SK-N-SH treated with all-trans-retinoic acid at 6 μM for 48 hours (cell line): ENCODE data around the gene RPS6KA2.

Experiments
- ATAC-seq: fragments of 200-7000 bp; cut with Tn5 transposase; 3 replicates; pipeline ENCODE4 v1.9.1; 2020; ENCODE audit warnings: mild to moderate bottlenecking, moderate library complexity
- ARNTL ChIP-seq: fragments of 450-650 bp; formaldehyde crosslinking; IDR thresholded peaks from 2 replicates; pipeline ENCODE4 v1.5.0; 2020; ENCODE audit warnings: low read depth, mild to moderate bottlenecking, moderate library complexity, borderline replicate concordance
- BACH2 ChIP-seq: fragments of 250-450 bp; sonication (Bioruptor Pico); IDR thresholded peaks from 2 replicates; pipeline ENCODE4 v1.9.0; 2021; ENCODE audit warnings: mild to moderate bottlenecking, borderline replicate concordance
- CREB5 ChIP-seq: fragments of 250-450 bp; sonication (Bioruptor Pico); IDR thresholded peaks from 2 replicates; pipeline ENCODE4 v1.5.1; 2020; ENCODE audit warnings: low read depth, mild to moderate bottlenecking, moderate library complexity
- CSDC2 ChIP-seq: fragments of 250-450 bp; sonication (Bioruptor Pico); IDR thresholded peaks from 2 replicates; pipeline ENCODE4 v1.5.0; 2020; ENCODE audit warnings: mild to moderate bottlenecking, moderate library complexity
- CSRNP3 ChIP-seq: fragments of 250-450 bp; sonication (Bioruptor Pico); IDR thresholded peaks from 2 replicates; pipeline ENCODE4 v1.5.1; 2021; ENCODE audit warnings: mild to moderate bottlenecking, moderate library complexity
- GLIS3 ChIP-seq: fragments of 250-450 bp; sonication (Bioruptor Pico); IDR thresholded peaks from 2 replicates; pipeline ENCODE4 v1.5.0; 2020; ENCODE audit warnings: mild to moderate bottlenecking, moderate library complexity
- ISL1 ChIP-seq: fragments of 250-450 bp; sonication (Bioruptor Pico); IDR thresholded peaks from 2 replicates; pipeline ENCODE4 v2.1.2; 2022; ENCODE audit warnings: mild to moderate bottlenecking, moderate library complexity
- PPARA ChIP-seq: fragments of 250-450 bp; sonication (Bioruptor Pico); IDR thresholded peaks from 2 replicates; pipeline ENCODE4 v1.5.0; 2020; ENCODE audit warnings: mild to moderate bottlenecking, borderline replicate concordance
- RARB ChIP-seq: fragments of 250-450 bp; sonication (Bioruptor Pico); IDR thresholded peaks from 2 replicates; pipeline ENCODE4 v1.8.0; 2021; ENCODE audit warnings: mild to moderate bottlenecking, moderate library complexity
- SNAI2 ChIP-seq: fragments of 250-450 bp; sonication (Bioruptor Pico); IDR thresholded peaks from 2 replicates; pipeline ENCODE4 v1.5.0; 2020; ENCODE audit warnings: mild to moderate bottlenecking, moderate library complexity
- TCF4 ChIP-seq: fragments of 250-450 bp; sonication (Bioruptor Pico); IDR thresholded peaks from 2 replicates; pipeline ENCODE4 v1.8.0; 2021; ENCODE audit warnings: mild to moderate bottlenecking, moderate library complexity, borderline replicate concordance
- TOX ChIP-seq: fragments of 250-450 bp; sonication (Bioruptor Pico); IDR thresholded peaks from 2 replicates; pipeline ENCODE4 v1.8.0; 2021; ENCODE audit warnings: mild to moderate bottlenecking, moderate library complexity, borderline replicate concordance
- ZC3H10 ChIP-seq: fragments of 250-450 bp; sonication (Bioruptor Pico); IDR thresholded peaks from 2 replicates; pipeline ENCODE4 v1.5.1; 2021; ENCODE audit warnings: mild to moderate bottlenecking, moderate library complexity
- ZFP3 ChIP-seq: fragments of 250-450 bp; sonication (Bioruptor Pico); IDR thresholded peaks from 2 replicates; pipeline ENCODE4 v1.5.0; 2020; ENCODE audit warnings: mild to moderate bottlenecking, moderate library complexity
- ZFP30 ChIP-seq: fragments of 450-650 bp; formaldehyde crosslinking; IDR thresholded peaks from 2 replicates; pipeline ENCODE4 v1.5.0; 2022; ENCODE audit warnings: mild to moderate bottlenecking, moderate library complexity
- ZNF565 ChIP-seq: fragments of 450-650 bp; formaldehyde crosslinking; conservative IDR thresholded peaks from 2 replicates; pipeline ENCODE4 v1.5.0; 2020; ENCODE audit warnings: low read depth, mild to moderate bottlenecking, moderate library complexity
- ZNF70 ChIP-seq: fragments of 450-650 bp; formaldehyde crosslinking; IDR thresholded peaks from 2 replicates; pipeline ENCODE4 v1.5.0; 2020; ENCODE audit warnings: mild to moderate bottlenecking, moderate library complexity
- ZNF8 ChIP-seq: fragments of 450-650 bp; formaldehyde crosslinking; IDR thresholded peaks from 2 replicates; pipeline ENCODE4 v1.5.0; 2020; ENCODE audit warnings: mild to moderate bottlenecking, moderate library complexity
- TF ChIP-seq, protein P1 (sequence below): fragments of 250-450 bp; sonication (Bioruptor Pico); IDR thresholded peaks from 2 replicates; pipeline ENCODE4 v1.8.0; 2020; ENCODE audit warnings: mild to moderate bottlenecking, moderate library complexity, borderline replicate concordance
- TF ChIP-seq, protein P2 (sequence below): fragments of 250-450 bp; sonication (Bioruptor Pico); IDR thresholded peaks from 2 replicates; pipeline ENCODE4 v1.8.0; 2021; ENCODE audit warnings: low read depth, mild to moderate bottlenecking, moderate library complexity, borderline replicate concordance
- TF ChIP-seq, protein P3 (sequence below): fragments of 250-450 bp; sonication (Bioruptor Pico); IDR thresholded peaks from 2 replicates; pipeline ENCODE4 v1.5.0; 2020; ENCODE audit warnings: mild to moderate bottlenecking, moderate library complexity

The RPS6KA2 gene

DNA sequence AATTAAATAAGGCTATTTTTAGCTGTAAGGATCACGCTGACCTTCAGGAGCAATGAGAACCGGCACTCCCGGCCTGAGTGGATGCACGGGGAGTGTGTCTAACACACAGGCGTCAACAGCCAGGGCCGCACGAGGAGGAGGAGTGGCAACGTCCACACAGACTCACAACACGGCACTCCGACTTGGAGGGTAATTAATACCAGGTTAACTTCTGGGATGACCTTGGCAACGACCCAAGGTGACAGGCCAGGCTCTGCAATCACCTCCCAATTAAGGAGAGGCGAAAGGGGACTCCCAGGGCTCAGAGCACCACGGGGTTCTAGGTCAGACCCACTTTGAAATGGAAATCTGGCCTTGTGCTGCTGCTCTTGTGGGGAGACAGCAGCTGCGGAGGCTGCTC, 124.6 kb downstream of the RPS6KA2 start (continued):
- TF ChIP-seq CSRNP3 (no peak), ZNF8 (CRISPR knock-in tag) (no peak), SNAI2 (no peak), ARNTL (no peak)

DNA sequence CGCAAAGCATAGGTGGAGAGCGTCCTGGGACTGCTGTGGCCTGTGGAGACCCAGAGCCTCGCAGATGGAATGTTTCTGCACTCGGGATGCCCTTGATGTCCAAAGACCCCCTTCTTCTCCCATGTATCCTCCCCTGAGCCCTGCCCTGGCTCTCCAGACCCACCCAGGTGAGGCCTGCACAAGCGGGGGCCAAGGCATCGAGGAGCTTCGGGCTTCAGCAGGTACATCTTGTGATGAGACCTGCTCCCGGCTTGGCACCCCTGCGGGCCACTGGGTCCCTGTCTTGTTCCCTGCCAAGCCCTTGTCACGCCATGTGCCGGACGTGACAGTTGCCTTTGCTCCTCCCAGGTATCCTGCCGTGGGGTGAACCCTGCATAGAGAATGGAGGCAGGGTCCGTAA, 125.8 kb downstream of the RPS6KA2 start:
- ATAC-seq: no peak
- TF ChIP-seq, protein P1, sequence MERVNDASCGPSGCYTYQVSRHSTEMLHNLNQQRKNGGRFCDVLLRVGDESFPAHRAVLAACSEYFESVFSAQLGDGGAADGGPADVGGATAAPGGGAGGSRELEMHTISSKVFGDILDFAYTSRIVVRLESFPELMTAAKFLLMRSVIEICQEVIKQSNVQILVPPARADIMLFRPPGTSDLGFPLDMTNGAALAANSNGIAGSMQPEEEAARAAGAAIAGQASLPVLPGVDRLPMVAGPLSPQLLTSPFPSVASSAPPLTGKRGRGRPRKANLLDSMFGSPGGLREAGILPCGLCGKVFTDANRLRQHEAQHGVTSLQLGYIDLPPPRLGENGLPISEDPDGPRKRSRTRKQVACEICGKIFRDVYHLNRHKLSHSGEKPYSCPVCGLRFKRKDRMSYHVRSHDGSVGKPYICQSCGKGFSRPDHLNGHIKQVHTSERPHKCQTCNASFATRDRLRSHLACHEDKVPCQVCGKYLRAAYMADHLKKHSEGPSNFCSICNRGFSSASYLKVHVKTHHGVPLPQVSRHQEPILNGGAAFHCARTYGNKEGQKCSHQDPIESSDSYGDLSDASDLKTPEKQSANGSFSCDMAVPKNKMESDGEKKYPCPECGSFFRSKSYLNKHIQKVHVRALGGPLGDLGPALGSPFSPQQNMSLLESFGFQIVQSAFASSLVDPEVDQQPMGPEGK (CRISPR knock-in tag): no peak
- no peak for TF ChIP-seq ZFP30 (CRISPR knock-in tag)
- TF ChIP-seq ISL1 (CRISPR knock-in tag): no peak
- no peak for TF ChIP-seq GLIS3 (CRISPR knock-in tag)
- no peak for TF ChIP-seq PPARA (CRISPR knock-in tag)
- no peak for TF ChIP-seq BACH2 (CRISPR knock-in tag)
- TF ChIP-seq ZNF70 (CRISPR knock-in tag): no peak
- TF ChIP-seq CREB5 (CRISPR knock-in tag): no peak
- TF ChIP-seq ZC3H10 (CRISPR knock-in tag): no peak
- no peak for TF ChIP-seq SNAI2
- no peak for TF ChIP-seq ZNF565
- TF ChIP-seq, protein P2, sequence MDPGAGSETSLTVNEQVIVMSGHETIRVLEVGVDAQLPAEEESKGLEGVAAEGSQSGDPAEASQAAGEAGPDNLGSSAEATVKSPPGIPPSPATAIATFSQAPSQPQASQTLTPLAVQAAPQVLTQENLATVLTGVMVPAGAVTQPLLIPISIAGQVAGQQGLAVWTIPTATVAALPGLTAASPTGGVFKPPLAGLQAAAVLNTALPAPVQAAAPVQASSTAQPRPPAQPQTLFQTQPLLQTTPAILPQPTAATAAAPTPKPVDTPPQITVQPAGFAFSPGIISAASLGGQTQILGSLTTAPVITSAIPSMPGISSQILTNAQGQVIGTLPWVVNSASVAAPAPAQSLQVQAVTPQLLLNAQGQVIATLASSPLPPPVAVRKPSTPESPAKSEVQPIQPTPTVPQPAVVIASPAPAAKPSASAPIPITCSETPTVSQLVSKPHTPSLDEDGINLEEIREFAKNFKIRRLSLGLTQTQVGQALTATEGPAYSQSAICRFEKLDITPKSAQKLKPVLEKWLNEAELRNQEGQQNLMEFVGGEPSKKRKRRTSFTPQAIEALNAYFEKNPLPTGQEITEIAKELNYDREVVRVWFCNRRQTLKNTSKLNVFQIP (CRISPR knock-in tag): no peak
- no peak for TF ChIP-seq RARB (CRISPR knock-in tag)
- no peak for TF ChIP-seq ZFP3
- no peak for TF ChIP-seq TCF4 (CRISPR knock-in tag)
- TF ChIP-seq TOX (CRISPR knock-in tag): no peak
- no peak for TF ChIP-seq CSDC2 (CRISPR knock-in tag)
- TF ChIP-seq CSRNP3: no peak
- TF ChIP-seq ZNF8 (CRISPR knock-in tag): no peak

DNA sequence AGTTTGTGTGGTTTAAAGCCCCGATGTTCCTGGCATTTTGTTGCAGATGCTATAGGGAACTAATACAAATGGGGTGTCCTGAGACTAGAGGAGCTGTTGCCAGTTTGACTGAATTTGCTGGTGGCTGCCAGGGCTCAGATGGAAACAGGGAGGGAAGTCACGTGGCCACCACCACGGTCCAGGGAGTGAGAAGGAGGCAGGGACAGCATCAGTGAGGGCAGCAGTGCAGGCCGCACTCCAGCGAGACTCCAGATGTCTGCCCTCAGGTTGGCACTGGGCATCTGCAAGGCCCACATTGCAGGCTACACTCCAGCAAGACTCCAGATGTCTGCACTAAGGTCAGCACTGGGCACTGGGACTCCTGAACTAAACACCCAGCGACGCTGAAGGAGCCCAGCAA, 126.8 kb downstream of the RPS6KA2 start:
- peak; percentile 41; the same call in 1 of the 3 replicates for ATAC-seq
- TF ChIP-seq TCF4 (CRISPR knock-in tag): peak; percentile 64; the same call in 1 of the 2 replicates
- TF ChIP-seq ZFP30 (CRISPR knock-in tag): no peak
- TF ChIP-seq, protein P3, sequence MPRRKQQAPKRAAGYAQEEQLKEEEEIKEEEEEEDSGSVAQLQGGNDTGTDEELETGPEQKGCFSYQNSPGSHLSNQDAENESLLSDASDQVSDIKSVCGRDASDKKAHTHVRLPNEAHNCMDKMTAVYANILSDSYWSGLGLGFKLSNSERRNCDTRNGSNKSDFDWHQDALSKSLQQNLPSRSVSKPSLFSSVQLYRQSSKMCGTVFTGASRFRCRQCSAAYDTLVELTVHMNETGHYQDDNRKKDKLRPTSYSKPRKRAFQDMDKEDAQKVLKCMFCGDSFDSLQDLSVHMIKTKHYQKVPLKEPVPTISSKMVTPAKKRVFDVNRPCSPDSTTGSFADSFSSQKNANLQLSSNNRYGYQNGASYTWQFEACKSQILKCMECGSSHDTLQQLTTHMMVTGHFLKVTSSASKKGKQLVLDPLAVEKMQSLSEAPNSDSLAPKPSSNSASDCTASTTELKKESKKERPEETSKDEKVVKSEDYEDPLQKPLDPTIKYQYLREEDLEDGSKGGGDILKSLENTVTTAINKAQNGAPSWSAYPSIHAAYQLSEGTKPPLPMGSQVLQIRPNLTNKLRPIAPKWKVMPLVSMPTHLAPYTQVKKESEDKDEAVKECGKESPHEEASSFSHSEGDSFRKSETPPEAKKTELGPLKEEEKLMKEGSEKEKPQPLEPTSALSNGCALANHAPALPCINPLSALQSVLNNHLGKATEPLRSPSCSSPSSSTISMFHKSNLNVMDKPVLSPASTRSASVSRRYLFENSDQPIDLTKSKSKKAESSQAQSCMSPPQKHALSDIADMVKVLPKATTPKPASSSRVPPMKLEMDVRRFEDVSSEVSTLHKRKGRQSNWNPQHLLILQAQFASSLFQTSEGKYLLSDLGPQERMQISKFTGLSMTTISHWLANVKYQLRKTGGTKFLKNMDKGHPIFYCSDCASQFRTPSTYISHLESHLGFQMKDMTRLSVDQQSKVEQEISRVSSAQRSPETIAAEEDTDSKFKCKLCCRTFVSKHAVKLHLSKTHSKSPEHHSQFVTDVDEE: peak; percentile 72
- no peak for TF ChIP-seq ZNF565
- no peak for TF ChIP-seq ZFP3
- peak; percentile 55; the same call in 1 of the 2 replicates for TF ChIP-seq ARNTL
